A549 treated with Hydrocortisone at 1 μM for 4 hours (cell line): ENCODE data around the gene ECI2. TPM values are rescaled to one million over a fixed set of nuclear protein-coding genes. Genes with fewer than 3 reads are reported as not detected.

Source experiments
- total RNA-seq: library from RNA; stranded (reverse); fragments of 200-300 nt; extraction: Qiagen RNA extraction; gene quantifications from 5 replicates; pipeline ENCODE4 v1.2.3, GENCODE V29; 2022

Gene ECI2, protein sequence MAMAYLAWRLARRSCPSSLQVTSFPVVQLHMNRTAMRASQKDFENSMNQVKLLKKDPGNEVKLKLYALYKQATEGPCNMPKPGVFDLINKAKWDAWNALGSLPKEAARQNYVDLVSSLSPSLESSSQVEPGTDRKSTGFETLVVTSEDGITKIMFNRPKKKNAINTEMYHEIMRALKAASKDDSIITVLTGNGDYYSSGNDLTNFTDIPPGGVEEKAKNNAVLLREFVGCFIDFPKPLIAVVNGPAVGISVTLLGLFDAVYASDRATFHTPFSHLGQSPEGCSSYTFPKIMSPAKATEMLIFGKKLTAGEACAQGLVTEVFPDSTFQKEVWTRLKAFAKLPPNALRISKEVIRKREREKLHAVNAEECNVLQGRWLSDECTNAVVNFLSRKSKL
- total RNA-seq: 45.0 to 66.1 TPM (median 46.0 TPM) in 5 replicates

DNA sequence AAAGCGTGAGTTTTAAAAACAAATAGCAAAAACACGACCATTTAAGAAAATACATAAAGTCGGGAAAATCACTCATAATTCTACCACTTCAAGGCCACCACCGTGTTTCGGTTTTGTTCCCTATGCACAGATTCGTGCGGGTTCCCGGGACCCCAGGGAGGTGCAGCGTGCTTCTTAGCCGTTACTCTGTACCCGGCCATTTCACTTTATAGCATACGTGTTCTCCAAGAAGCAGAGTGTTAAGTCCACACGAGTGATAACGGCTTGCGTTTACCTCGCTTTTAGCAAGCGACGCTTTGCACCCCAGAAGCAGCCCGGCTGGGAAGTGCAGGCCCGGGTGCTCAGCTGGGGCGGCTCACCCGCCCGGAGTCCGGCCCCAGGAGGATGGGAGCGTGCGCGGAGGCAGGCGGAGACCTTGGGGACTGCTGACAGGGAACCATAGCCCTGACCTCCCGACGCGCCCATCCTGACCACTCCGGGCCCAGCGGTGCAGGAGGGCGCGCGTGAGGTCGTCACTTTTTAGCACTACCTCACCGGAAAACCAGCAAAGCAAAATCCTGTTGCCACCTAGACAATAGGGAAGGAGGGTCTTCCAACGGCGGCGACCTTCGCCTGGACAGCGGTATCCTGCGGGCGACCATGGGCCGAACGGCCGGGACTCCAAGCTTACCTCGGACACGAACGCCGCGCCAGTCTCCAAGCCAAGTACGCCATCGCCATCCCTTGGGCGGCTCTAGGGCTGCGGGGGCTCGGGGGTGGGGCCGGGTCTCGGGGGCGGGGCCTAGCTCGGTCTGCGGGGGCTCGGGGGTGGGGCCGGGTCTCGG lies at the start of gene ECI2:
Gene ECI2, minus strand, starts transcription at position 735 of the 824 bp plus-strand sequence. Its CDS starts 15 bp downstream, at position 720.

DNA sequence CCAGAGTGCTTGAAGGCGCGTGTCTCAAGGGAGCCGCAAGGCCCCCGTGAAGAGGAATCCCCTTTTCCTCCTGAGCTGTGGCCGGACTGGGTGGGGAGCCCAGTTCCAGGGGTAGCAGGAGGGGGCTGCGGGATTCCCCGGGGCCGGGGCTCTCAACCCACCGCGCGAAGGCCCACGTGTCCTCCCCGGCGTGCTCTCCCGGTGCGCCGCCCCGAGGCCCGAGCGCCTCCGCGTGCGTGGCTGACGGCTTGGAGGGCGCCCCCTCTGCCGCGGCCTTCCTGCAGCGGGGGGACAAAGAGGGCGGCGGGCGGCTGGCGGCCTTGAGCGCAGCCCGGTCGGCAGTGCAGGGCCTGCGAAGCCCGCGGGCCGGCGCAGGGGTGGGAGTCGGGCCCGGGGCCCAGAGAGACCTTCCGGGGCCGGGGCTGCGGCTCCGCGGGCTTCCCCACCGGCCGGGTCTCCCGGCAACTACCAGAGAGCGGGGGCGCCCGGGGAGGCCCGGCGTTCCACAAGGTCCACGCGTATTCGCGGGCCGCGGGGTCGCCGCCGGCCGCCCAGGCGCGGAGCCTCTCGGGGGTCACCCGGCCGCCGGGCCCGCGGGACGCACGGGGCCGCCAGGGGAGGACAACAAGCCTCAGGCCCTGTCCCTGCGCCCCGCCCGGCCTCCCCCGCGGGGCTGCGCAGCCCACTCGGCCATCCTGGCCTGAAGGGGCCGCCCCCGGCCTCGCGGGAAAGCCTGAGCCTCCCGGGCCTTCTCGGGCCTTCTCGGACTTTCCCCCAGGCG lies 56.5 kb downstream of the ECI2 start, which contains the start of gene FAM217A:
Gene FAM217A, minus strand, starts transcription at position 447 of the 781 bp plus-strand sequence. CDS start 1,723 bp downstream, outside the sequence.

Other genes starting within 250 kb of the ECI2 start
- not detected in 5 replicates for gene FAM217A, start 56.4 kb downstream of the ECI2 start, total RNA-seq